ENCODE measurements around the gene MEN1.
A peak's percentile ranks its signal among the peaks of the same experiment; 100 is the strongest.

The MEN1 gene

DNA sequence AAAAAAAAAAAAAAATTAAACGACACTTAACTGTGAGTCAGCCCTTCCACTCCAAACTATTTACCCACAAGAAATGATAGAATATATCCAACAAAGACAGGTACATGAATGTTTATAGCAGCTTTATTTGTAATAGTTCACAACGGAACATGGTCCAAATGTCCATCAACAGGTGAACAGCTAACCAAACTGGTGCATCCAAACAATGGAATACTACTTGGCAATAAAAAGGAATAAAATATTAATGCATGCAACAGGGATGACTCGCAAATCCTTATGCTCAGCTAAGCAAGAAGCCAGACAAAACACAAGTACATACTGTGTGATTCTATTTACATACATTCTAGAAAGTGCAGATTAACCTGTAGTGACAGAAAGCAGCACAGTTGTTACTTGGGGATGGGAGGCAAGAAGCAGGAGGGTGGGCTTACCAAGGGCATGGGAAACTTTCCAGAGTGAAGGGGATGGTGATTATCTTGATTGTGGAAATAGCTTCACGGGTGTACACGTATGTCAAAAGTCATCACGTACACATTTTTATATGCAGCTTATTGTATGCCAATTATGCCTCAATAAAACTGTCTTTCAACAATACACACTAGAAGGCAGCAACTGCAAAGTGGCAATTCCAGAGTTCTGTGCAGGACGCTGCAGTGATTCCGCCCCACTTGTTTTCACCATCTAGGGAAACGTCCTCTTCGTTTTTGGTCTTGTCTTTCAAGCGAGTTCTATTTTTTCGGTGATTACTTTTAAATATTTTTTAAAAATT lies 25.4 kb downstream of the MEN1 start:
- FAIRE-seq (no peak), DNase-seq (ENCODE audit: low spot score) (no peak)

DNA sequence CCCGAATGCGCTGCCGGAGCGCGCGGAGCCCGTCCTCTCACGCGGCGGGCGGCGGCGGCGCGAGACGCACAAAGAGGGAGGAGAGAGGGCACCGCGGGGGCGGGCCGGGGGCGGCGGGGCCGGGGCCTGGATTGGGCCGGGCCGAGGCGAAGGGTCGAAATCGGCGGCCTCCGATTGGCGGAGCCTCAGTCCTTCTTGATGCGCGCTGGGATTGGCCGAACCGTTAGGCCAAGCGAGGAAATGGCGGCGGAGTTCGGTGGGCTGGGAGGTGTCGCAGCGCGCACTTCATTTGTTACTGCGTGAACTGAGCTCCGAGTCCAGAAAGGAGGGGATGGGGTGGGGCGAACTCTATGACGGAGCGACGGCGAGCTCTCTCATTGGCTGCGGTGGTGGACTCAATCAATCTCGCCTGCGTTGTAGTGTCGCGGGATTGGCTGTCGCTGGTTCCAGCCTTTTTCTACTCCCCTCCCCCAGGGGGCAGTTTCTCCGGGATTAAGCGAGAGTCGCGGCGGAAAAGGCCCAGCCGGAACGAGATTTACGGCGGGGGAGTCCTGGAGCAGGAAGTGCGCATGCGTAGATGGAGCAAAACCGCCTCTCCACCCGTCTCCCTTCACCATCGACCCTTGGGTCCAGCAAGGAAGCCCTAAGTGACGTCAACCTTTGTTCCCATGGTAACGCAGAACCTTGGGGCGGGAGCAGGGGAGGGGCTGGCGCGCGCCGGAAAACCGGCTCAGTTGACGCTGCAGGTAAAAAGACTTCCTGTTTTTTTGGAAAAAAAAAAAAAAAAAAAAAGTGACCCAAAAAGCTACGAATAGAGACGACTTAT lies 31.7 kb downstream of the MEN1 start, which contains the start of gene SF1:
SF1 (minus strand) TSS at position 70 of the 826 bp plus-strand sequence. CDS start 150 bp downstream, outside the sequence.
- peak; percentile 99 for DNase-seq (ENCODE audit: low spot score)

DNA sequence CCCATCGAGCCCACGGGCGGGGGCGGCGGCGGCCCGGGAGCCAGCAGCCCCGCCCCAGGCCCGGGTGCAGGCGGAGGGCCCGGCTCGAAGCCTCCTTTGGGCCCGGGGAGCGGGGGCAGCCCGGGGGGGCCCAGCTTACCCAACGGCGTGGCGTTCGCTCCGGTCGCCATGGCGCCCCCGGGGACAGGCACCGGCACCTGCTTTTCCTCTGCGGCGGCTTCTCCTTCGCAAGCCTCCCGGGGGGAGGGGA lies 32.2 kb downstream of the MEN1 start:
- DNase-seq (ENCODE audit: low spot score) (no peak), FAIRE-seq (no peak)

More for the DNA sequence above, 31.7 kb downstream of the MEN1 start, which contains the start of gene SF1:
- peak; percentile 90 for FAIRE-seq

DNA sequence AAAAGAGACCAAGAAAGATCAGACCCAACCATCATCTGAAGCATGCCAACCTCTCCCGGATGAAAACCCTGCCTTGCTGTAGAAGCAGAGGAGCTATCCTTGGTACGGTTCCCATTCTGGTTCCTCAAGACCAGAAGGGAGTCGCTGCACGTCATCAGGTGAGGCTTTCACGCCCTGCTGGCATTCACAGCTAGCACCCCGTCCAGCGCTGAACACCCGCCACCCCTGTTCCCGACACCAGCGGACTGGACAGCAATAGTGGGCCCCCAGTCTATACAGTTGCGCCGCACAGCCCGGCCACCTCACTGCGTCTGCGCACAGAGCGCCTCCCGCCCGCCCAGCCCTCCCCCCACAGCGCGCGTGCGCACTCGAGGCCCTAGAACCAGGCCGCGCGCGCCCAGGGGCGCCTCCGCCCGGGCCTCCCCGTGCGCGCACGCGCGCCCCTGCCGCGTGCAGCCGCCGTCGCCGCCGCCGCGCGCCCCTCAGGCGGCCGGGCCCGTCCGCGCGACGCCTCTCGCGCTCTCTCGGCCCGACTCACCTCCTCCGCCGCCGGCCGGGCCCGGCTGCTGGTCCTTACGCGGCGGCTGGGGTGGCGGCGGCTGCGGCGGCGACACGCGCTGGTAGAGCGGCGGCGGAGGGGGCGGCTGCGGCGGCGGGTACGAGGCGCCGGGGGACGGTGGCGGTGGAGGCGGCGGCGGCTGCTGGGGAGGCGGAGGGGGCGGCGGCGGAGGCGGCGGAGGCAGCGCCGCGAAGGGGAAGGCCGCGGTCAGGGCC lies 32.7 kb downstream of the MEN1 start:
- DNase-seq (ENCODE audit: low spot score) (peak; percentile 33), FAIRE-seq (no peak)

DNA sequence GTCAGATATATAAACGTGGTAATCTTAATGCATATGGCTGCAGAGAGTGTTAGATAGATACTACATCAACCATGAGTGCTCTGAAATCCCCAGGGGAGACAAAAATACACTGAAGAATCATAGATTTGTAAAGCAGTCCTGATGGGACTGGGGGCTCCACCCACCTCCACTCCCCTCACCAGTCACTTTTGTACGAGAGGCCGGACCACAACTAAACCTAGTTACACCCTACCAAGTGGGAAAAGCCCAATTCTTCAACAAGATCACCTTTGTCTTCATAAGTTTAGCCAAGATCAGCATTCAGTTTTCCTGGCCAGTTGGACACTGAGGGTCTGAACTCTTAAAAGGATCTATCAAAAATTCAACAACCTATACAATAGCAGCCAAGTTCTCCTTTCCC lies 33.5 kb downstream of the MEN1 start:
- FAIRE-seq (no peak), DNase-seq (ENCODE audit: low spot score) (no peak)

DNA sequence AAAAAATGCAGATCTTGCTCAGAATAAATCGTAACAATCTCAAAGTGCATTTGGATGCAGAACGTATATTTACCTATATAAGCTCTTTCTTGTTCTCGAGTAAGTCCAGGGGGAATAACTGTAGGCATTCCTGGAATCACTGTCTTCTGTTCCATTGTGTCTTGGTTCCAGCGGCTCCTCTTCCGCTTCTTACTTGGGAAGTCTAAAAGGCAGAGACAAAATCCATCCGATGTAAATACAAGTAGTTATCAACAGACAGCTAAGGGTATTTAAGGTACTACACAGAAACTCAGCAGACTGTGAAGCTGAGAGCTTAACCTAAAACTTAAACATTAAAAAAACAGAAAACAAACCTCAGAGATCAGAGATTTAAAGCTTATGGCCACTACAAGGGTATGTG lies 33.9 kb downstream of the MEN1 start:
- no peak for FAIRE-seq
- no peak for DNase-seq (ENCODE audit: low spot score)

DNA sequence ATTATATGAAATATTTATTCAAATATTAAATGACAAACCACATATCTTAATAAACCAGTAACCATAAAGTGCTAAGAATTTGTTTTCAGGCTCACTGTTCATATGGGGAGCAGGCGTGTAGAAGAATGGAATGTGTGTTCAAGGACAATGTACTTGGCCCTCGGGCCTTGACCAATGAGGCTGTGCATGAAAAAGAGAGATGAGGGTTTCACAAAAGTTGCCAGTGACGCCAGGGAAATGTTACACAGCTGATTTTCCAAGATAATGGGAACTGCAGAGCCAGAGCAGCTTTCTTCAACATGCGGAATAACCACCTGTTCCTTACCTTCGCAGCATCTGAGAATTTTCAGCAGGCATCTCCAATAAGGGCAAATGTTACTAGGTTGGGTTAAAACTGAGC lies 36.2 kb downstream of the MEN1 start:
- DNase-seq (ENCODE audit: low spot score) = no peak
- no peak for FAIRE-seq

DNA sequence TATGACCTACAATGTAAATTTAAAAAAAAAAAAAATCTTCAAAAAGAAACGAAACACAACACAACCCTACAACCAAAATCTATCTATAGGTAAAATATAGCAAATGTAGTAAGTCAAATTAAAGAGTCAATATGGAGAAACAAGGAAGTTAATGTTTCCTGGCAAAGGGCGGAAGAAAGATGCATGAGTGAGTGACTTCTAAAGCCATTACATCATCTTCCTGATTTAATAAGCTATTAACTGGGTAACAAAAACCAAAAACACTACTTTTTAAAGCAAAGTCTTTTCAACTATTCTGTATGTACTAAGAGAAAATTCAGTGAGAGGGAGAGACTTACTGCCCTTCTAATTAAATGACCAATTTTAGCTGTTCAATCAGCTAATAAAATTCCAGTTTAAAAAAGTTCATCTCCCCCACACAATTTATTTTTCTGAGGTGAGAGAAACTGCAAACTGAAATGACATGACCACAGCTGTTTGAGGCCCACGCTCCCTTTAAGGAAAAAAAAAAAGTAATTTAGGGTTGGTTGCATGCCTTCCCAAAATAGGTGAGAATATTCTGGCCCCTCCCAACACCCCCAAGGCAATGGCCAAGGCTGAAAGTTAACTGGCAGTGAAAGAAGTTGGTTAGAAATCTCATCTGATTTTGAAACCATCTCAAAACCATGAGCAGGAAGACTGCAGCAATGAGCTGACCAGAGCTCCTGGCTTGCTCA lies 37.9 kb downstream of the MEN1 start:
- DNase-seq (ENCODE audit: low spot score) (no peak), FAIRE-seq (no peak)

DNA sequence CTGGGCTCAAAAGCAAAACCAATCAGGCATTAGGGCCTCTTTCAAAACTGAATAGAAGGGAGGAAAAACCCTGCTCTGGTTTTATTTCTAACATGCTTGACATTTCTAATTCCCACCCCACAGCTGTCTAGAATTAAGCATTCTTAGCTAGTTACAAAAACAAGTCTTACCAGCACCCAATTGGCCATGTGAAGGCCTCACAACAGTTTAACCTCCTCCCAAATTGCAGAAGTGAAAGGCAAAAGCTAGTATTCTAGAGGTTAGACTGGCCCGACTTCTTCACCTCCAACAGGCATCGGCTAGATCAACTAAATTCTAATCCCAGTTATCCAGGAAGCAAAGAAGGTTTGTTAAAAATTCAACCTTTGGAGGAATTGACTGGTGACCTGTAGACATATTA lies 38.5 kb downstream of the MEN1 start:
- no peak for DNase-seq (ENCODE audit: low spot score)
- no peak for FAIRE-seq

DNA sequence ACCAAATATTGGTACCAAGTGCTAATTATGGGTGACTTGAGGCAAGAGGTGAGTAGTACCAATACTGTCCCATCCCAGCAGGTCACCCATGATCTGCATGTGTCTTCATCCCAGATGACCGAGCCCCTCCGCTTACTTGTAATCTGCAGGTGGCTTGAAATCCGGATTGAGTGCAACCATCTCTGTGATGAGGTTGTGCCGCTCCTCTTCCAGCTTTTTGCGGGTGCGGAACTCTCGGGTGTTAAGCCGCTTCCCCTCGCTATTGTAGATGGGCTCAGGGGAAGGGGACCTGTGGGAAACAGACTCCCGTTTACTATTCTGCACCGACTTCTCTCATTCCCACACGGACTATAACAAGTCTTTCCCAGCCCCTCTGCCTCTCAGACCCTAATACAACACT lies 40.2 kb downstream of the MEN1 start:
- DNase-seq (ENCODE audit: low spot score) (no peak), FAIRE-seq (no peak)

DNA sequence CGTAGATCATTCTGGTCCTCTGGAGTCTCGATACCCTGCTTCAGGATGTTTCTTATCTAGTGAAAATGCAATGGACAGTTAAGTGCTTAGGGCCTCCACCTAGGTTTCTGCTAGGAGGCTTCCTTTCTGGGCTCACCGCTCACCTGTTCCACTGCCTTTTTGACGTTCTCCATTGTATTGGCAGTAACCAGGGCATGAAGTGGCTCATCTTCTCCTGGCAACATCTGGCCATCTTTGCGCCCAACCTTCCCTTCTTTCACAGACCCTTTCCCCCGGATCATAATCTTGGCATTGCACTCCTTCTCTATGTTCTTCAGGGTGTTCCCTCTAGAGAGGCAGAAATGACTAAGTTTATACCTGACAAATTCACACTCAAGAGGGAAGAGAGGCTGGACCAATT lies 41.1 kb downstream of the MEN1 start:
- FAIRE-seq (no peak), DNase-seq (ENCODE audit: low spot score) (no peak)

DNA sequence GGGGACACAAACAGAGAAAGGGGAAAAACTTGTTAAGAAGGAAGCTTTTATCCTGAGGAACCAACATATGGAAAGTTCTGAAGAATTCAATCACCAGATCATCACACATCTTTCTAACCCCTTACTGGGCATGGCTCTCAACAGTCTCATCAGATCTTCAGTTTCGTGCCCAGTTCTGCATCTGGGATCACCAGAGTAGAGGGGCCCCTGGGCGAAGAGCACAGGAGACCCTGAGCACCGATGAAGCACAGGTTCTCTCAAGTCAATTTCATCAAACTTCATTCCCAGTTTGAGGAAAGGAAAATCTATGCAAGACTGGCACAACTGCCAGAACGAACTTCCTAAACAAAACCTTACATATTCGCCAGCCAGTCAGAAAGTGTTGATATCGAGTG lies 42.1 kb downstream of the MEN1 start:
- no peak for FAIRE-seq
- DNase-seq (ENCODE audit: low spot score) = no peak

DNA sequence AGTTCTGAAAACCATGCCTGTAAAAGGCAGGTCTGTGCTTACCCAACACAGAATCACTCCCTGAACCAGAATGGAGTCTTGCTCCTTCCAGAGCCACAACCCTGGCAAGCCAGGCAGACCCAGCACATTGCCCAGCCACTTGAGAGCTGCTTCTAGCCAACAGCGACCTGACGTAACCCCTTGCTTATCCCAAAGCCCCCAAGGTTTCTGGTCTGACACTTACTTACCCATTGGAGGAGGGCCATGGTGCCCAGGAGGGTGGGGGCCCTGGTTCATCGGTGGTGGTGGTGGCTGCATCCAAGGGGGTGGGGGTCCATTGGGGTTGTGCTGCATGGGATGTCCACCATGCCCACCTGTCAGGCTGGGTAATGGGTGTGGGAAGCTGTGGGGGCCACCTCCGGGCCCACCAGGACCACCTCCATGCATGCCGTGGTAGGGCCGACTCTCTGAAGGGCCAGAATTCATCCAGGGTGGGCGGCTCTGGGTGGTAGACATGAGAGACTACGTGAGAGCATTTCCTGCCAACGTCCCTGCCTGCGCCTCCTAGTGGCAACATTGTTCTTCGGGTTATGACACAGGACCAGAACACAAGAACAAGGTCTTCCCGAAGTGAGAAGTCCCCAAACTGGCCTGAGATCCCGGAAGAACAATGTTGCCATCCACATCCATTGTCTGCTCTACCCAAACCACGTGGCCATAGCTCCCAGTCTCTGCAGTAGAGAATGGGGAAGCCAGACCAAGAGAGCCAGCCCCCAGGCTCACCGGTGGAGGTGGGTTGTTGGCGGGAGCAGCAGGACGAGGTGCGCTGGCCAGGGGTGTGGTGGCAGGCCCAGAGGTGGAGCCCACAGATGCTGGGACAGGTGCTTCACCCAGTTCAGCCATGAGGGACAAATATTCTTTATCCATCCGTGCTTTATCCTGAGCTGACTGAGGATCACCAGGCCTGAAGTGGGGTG lies 42.7 kb downstream of the MEN1 start:
- no peak for FAIRE-seq
- DNase-seq (ENCODE audit: low spot score) = peak; percentile 11

DNA sequence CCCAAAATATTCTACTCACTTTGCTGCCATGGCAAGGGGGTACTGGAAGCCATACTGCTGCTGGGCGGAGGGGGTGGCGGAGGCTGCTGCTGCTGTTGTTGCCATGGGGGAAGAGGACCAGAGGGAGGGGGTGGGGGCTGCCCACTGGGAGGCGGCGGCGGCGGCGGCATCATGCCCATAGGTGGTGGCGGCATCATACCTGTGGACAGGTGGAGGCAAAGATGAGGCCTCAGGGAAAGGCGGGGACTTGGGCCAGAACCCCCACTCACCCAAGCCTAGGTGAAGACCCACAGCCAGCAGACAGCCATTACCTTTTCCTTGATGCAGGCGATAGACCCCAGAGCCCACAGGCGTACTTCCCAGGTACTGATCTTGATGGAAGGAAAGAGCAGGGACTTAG lies 43.5 kb downstream of the MEN1 start:
- FAIRE-seq = no peak
- no peak for DNase-seq (ENCODE audit: low spot score)

DNA sequence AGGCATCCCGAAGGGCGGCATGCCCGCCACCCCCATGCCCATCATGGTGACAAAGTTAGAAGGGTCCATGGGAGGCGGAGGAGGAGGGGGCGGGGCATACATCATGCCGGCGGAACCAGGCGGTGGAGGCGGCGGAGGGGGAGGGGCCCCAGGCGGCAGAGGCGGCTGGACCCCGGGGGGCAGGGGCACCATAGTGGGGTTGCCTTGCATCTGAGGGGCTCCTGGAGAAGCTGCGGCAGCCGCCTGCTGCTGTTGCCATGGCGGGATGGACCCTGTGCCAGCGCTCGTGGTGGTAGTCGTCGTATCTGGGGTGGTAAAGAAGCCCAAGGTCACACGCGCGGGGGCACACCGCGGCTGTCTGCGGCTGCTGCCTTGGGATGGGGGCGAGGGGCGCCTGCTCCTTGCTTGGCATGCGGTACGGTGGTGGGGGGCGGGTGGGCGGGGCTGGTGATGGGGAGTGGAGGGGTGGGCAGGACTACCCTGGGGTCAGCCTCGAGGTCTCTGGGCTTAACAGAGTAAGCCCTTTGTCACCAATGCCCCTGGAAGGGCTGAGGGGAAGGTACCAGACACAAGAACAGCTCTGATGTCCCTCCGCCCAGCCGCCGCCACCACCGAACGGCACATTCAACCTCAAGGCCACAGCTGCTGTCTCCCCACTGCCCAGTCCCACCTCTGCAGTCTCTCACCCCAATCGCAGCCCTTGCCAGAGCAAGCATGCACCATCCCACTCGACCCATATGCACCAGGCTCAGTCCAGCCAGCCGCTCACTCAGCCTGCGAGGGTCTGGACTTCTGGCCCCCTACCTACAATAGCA lies 44.3 kb downstream of the MEN1 start:
- DNase-seq (ENCODE audit: low spot score) (no peak), FAIRE-seq (no peak)

DNA sequence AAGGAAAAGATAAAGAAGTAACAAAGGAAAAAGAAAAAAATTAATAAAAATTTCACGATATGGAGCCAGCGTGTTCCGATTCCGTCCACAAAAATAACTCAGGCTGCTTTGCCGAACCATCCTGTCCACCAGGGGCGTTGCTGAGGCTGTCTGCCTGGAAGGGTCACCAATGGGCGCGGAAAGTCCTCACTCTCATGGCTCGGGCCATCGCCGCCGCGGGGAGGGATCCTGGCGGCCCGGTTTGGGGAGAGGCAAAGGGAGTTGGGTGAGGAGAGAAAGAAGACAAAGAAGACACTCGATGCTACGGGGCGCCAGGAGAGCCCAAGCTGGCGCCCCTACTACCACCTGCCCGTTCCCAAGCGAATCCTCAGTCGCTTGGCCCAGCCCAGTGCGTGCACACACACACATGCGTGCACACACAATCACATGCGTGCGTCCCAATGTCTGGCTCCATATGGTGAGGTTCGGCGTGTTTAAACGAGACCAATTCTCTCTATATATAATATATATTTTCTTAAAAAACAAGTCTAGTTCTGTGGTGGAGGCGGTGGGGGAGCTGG lies 45.0 kb downstream of the MEN1 start:
- no peak for FAIRE-seq
- DNase-seq (ENCODE audit: low spot score) = no peak

DNA sequence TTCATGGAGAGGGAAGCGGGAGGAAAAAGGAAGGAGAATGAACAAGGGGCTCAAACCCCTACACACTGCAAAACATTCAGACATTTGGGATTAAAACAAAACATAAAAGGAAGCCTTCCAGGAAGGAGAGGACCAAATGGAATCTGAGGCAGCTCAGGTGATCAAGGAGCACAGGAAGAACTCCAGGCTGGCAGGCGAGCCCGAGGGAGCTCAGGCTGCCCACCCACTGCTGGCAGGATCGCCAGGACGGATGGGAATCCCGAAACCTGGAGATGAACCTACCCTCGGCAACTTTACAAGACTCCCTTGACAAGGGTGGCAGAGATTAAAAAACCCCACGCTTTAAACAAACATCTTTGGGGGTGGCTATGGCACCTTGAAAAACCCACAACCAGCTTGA lies 45.6 kb downstream of the MEN1 start:
- FAIRE-seq (no peak), DNase-seq (ENCODE audit: low spot score) (no peak)

DNA sequence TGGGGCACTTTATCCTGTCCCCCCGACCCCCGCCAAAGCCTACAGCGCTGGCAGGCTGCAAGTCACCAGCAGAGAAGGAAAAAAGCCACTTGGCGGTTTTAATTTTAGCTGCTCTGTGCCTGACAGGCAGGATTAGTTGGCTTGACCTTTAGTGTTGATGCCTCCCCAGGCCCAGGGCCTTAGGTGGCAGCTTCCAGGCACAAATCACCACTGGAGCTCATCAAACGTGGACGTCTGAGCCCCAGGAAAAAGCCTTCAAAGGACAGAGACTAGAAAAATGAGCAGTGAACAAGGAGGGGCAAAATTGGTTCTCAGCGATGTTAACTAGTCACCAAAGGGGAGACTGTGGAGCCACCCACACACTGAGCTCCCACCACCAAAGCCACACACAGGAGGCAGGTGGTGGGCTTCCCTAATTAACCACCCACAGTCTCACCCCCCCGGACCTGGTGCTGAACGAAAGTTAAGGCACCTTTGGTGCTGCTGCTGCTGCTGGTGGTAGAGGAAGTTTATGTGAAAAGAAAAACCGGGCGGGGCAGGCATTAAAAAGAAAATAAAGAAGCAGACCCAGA lies 46.2 kb downstream of the MEN1 start:
- no peak for FAIRE-seq
- no peak for DNase-seq (ENCODE audit: low spot score)

DNA sequence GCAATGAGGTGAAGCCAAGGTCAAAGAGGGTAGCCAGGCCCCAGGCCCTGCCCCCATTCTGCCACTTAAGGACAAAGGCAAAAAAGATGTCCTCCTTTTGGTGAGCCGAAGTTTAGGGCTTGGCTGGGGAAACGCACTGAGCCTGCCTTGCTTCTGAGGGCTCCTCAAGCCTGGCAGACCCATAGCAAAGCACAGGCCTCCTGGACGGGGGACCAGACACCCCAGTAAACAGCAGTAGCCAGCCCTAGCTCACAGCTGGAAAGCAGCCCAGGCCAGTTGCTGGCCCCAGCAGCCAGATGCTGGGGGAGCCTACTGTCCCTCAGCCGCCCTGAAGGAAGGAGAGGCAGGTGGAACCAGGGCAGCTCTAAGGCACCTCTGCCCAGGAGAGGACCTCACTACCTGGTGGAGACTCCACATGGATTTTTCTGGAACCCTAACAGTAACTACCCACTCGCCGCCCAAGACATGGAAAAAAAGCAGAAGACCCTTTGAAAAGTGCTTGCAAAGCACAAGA lies 46.8 kb downstream of the MEN1 start:
- DNase-seq (ENCODE audit: low spot score) (no peak), FAIRE-seq (no peak)

All from RCC 7860 (cell line).